Fibroblast of pulmonary artery (primary cell): ENCODE data around the gene PPFIA2.

Source experiments
- DNase-seq: peaks from one replicate; pipeline ENCODE4 v3.0.0-alpha.2; 2010; ENCODE audit warnings: low read depth
- H3K4me3 ChIP-seq: replicated peaks from 2 replicates; pipeline ENCODE4 v1.5.1; 2011; ENCODE audit warnings: low read depth, mild to moderate bottlenecking, control low read depth, low read length, moderate library complexity
- CTCF ChIP-seq: IDR thresholded peaks from 2 replicates; pipeline ENCODE4 v1.5.1; 2011; ENCODE audit warnings: mild to moderate bottlenecking, control low read depth, low read length, inconsistent platforms; ENCODE audit errors: missing control alignments

PPFIA2 gene

GRCh38 chr12:81541121-81541520 is 218.0 kb downstream of the PPFIA2 start:
- no peak overlapping the region for H3K4me3 ChIP-seq
- TF ChIP-seq CTCF: no peak
- DNase-seq: no peak

- no peak for TF ChIP-seq CTCF
- no peak overlapping the region for H3K4me3 ChIP-seq
- no peak for DNase-seq
Observed at GRCh38 chr12:81539279-81539678, 219.9 kb downstream of the PPFIA2 start.

- H3K4me3 ChIP-seq: no peak overlapping the region
- DNase-seq: no peak
- no peak for TF ChIP-seq CTCF
Observed at GRCh38 chr12:81533054-81533453, 226.1 kb downstream of the PPFIA2 start.

GRCh38 chr12:81530352-81530751 is 228.8 kb downstream of the PPFIA2 start:
- peak; percentile 3 for DNase-seq
- no peak overlapping the region for H3K4me3 ChIP-seq
- TF ChIP-seq CTCF: no peak

- H3K4me3 ChIP-seq: no peak overlapping the region
- no peak for DNase-seq
- TF ChIP-seq CTCF: no peak
Observed at GRCh38 chr12:81520064-81520945, 238.8 kb downstream of the PPFIA2 start.

GRCh38 chr12:81518638-81519037 is 240.5 kb downstream of the PPFIA2 start:
- TF ChIP-seq CTCF: no peak
- DNase-seq: no peak
- no peak overlapping the region for H3K4me3 ChIP-seq

GRCh38 chr12:81517296-81517695 is 241.9 kb downstream of the PPFIA2 start:
- no peak for DNase-seq
- no peak for TF ChIP-seq CTCF

More at GRCh38 chr12:81517296-81517695, 241.9 kb downstream of the PPFIA2 start:
- no peak overlapping the region for H3K4me3 ChIP-seq
